Peyer's patch (tissue), 4 donors: Measurements from ENCODE around the gene ZNF692.

Experiments used
- POLR2A ChIP-seq, 2 donors: fragments of 450-650 bp; IDR thresholded peaks; one replicate each; pipeline ENCODE4 v1.5.1; 2017; ENCODE audit warnings: antibody characterized with exemption in 2 of 2, mild to moderate bottlenecking in 2 of 2, moderate library complexity in 2 of 2
- TF ChIP-seq, protein P1 (sequence below), 6 experiments: fragments of 450-650 bp in 4 of 6; fragments of 200-600 bp in 2 of 6; sonication (generic) in 1 of 6; IDR thresholded peaks; one replicate each; pipeline ENCODE4 v1.5.1; 2017 to 2019; ENCODE audit warnings: antibody characterized with exemption in 6 of 6, mild to moderate bottlenecking in 3 of 6, moderate library complexity in 1 of 6

DNA sequence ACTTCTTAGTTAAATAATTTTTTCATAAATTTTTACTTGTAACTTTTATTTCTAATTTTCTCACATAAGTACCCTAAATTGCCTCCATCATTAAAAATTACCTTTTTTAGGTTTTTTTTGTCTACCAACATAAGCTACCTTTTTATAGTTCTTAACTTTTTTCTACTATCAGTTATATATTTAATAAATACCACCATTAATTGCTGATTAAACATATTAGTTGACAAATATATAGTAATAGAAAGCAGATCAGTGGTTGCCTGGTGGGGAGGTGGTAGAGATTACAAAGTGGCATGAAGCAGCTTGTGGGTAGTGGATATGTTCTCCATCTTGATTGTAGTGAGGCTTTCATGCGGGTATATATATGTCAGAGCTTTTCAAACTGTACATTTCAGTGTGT is 27.0 kb downstream of the ZNF692 start:
- TF ChIP-seq POLR2A (IDR thresholded peaks at IDR 0.05), result no peak
- TF ChIP-seq, protein P1, sequence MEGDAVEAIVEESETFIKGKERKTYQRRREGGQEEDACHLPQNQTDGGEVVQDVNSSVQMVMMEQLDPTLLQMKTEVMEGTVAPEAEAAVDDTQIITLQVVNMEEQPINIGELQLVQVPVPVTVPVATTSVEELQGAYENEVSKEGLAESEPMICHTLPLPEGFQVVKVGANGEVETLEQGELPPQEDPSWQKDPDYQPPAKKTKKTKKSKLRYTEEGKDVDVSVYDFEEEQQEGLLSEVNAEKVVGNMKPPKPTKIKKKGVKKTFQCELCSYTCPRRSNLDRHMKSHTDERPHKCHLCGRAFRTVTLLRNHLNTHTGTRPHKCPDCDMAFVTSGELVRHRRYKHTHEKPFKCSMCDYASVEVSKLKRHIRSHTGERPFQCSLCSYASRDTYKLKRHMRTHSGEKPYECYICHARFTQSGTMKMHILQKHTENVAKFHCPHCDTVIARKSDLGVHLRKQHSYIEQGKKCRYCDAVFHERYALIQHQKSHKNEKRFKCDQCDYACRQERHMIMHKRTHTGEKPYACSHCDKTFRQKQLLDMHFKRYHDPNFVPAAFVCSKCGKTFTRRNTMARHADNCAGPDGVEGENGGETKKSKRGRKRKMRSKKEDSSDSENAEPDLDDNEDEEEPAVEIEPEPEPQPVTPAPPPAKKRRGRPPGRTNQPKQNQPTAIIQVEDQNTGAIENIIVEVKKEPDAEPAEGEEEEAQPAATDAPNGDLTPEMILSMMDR (IDR thresholded peaks at IDR 0.05), result no peak
